Measurements from ENCODE around the gene SLC38A3. TPM values are rescaled to one million over a fixed set of nuclear protein-coding genes. Genes with fewer than 3 reads are reported as not detected.

Gene SLC38A3
- polyA plus RNA-seq, 1 experiment, result 0.06 TPM

DNA sequence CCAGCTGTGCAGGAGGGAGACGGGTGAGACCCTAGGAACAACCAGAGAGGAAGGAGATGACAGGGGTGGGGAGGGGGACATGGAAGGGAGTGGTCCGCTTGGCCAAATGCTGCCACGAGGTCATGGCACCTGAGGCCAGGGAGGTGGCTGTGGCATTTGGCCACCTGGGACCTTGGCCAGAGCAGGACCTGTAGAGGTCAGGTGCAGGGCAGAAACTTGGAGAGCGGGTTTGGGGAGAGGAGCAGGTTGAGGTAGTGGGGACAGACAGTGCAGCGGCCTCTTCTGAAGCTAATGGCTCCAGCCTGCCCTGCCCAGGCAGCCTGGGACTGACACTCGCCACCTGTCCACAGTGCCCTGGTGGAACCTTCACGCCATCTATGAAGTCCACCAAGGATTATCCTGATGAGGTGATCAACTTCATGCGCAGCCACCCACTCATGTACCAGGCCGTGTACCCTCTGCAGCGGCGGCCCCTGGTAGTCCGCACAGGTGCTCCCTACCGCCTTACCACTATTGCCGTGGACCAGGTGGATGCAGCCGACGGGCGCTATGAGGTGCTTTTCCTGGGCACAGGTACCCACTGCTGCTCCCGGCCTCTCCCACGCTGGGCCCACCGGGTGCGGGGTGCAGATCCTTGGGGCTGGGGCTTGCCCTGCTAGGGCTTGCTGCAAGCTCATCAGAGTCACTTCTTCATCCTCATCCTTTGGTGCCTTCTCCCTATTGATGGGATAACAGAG lies 20.7 kb upstream of the SLC38A3 start:
- no peak for DNase-seq (ENCODE audit: low read depth, low spot score)
- no peak overlapping the region for H3K27ac ChIP-seq (ENCODE audit: low read depth, low read length)
- H3K27me3 ChIP-seq (ENCODE audit: control insufficient read depth, insufficient read depth, low read length), result no peaks in the 10 kb centered on the region
- H3K9me3 ChIP-seq (ENCODE audit: control insufficient read depth, insufficient read depth, low read length), result no peaks in the 10 kb centered on the region; the same call in 1 of the 2 replicates
- TF ChIP-seq, protein P1, sequence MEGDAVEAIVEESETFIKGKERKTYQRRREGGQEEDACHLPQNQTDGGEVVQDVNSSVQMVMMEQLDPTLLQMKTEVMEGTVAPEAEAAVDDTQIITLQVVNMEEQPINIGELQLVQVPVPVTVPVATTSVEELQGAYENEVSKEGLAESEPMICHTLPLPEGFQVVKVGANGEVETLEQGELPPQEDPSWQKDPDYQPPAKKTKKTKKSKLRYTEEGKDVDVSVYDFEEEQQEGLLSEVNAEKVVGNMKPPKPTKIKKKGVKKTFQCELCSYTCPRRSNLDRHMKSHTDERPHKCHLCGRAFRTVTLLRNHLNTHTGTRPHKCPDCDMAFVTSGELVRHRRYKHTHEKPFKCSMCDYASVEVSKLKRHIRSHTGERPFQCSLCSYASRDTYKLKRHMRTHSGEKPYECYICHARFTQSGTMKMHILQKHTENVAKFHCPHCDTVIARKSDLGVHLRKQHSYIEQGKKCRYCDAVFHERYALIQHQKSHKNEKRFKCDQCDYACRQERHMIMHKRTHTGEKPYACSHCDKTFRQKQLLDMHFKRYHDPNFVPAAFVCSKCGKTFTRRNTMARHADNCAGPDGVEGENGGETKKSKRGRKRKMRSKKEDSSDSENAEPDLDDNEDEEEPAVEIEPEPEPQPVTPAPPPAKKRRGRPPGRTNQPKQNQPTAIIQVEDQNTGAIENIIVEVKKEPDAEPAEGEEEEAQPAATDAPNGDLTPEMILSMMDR (IDR thresholded peaks at IDR 0.05; ENCODE audit: low read depth, low read length), result no peak
- POLR2A ChIA-PET, result no interaction called here
- H3K4me3 ChIP-seq (ENCODE audit: low read depth, low read length), result no peak overlapping the region
- CTCF ChIA-PET, result no interaction called here

- Histone ChIP-seq H3K9me3 (ENCODE audit: control insufficient read depth, insufficient read depth, low read length) (no peaks in the 10 kb centered on the region; the same call in 1 of the 2 replicates), H3K4me3 (ENCODE audit: low read depth, low read length) (no peak overlapping the region), H3K27ac (ENCODE audit: low read depth, low read length) (no peak overlapping the region), H3K27me3 (ENCODE audit: control insufficient read depth, insufficient read depth, low read length) (no peaks in the 10 kb centered on the region)
- DNase-seq (ENCODE audit: low read depth, low spot score), result no peak
- TF ChIP-seq, protein P1 (IDR thresholded peaks at IDR 0.05; ENCODE audit: low read depth, low read length), result no peak
- POLR2A ChIA-PET, result no interaction called here
- CTCF ChIA-PET, result interaction anchor here (0.7 to 1.1 kb wide), 2 partner anchors 64 to 89 kb away, joined by 3 to 5 read pairs; no protein-coding TSS in a partner anchor
Measured at GRCh38 chr3:50185230-50185629, 19.8 kb upstream of the SLC38A3 start.

GRCh38 chr3:50186096-50186495 lies 19.0 kb upstream of the SLC38A3 start:
- TF ChIP-seq, protein P1 (IDR thresholded peaks at IDR 0.05; ENCODE audit: low read depth, low read length), result no peak
- H3K27me3 ChIP-seq (ENCODE audit: control insufficient read depth, insufficient read depth, low read length), result no peaks in the 10 kb centered on the region
- ChIA-PET POLR2A (no interaction called here), CTCF (interaction anchor here (0.7 to 9.3 kb wide), 4 partner anchors 17 to 89 kb away, joined by 3 to 154 read pairs (median 4); no protein-coding TSS in a partner anchor)
- no peaks in the 10 kb centered on the region; the same call in 1 of the 2 replicates for H3K9me3 ChIP-seq (ENCODE audit: control insufficient read depth, insufficient read depth, low read length)
- H3K4me3 ChIP-seq (ENCODE audit: low read depth, low read length), result no peak overlapping the region
- H3K27ac ChIP-seq (ENCODE audit: low read depth, low read length), result no peak overlapping the region
- DNase-seq (ENCODE audit: low read depth, low spot score), result no peak

GRCh38 chr3:50187750-50188149 lies 17.3 kb upstream of the SLC38A3 start:
- DNase-seq (ENCODE audit: low read depth, low spot score), result no peak
- H3K4me3 ChIP-seq (ENCODE audit: low read depth, low read length), result no peak overlapping the region
- TF ChIP-seq, protein P1 (IDR thresholded peaks at IDR 0.05; ENCODE audit: low read depth, low read length), result no peak
- no peaks in the 10 kb centered on the region; the same call in 1 of the 2 replicates for H3K9me3 ChIP-seq (ENCODE audit: control insufficient read depth, insufficient read depth, low read length)
- CTCF ChIA-PET, result interaction anchor here (1.3 to 9.3 kb wide), 4 partner anchors 34 to 97 kb away, joined by 3 to 324 read pairs (median 81); no protein-coding TSS in a partner anchor
- H3K27ac ChIP-seq (ENCODE audit: low read depth, low read length), result no peak overlapping the region
- H3K27me3 ChIP-seq (ENCODE audit: control insufficient read depth, insufficient read depth, low read length), result peaks cover 9% of the 10 kb centered on the region
- POLR2A ChIA-PET, result interaction anchor here (0.5 to 3.6 kb wide), 2 partner anchors 65 to 150 kb away, joined by 3 to 12 read pairs; no protein-coding TSS in a partner anchor

DNA sequence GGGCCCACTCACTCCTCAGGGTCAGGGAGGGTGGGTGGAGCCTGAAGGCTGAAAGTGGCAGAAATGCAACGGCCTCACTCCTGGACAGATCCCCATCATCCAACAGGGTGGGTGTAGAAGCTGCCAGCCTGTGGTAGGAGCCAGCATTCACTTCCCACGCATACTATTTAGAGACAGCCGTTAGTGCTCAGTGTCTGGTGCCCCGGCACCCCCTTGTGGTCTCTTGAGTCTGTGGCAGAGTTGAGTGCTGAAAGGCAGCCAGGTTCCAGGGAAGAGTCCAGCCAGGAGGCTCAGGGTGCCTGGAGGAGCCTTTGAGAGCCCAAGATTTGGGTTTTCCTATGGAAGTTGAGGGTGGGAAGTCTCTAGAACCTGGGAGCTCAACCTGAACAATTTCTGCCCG lies 15.8 kb upstream of the SLC38A3 start:
- POLR2A ChIA-PET, result interaction anchor here (1.3 to 3.6 kb wide), 2 partner anchors 66 to 68 kb away, joined by 3 to 12 read pairs; no protein-coding TSS in a partner anchor
- no peaks in the 10 kb centered on the region; the same call in 1 of the 2 replicates for H3K9me3 ChIP-seq (ENCODE audit: control insufficient read depth, insufficient read depth, low read length)
- peak; percentile 55 for DNase-seq (ENCODE audit: low read depth, low spot score)
- CTCF ChIA-PET, result interaction anchor here (0.8 to 9.3 kb wide), 11 partner anchors 14 to 75 kb away, joined by 3 to 324 read pairs (median 5); no protein-coding TSS in a partner anchor
- TF ChIP-seq, protein P1 (IDR thresholded peaks at IDR 0.05; ENCODE audit: low read depth, low read length), result peak; percentile 93
- H3K27ac ChIP-seq (ENCODE audit: low read depth, low read length), result no peak overlapping the region
- no peak overlapping the region for H3K4me3 ChIP-seq (ENCODE audit: low read depth, low read length)
- peaks cover 22% of the 10 kb centered on the region for H3K27me3 ChIP-seq (ENCODE audit: control insufficient read depth, insufficient read depth, low read length)
